NCI-H510A treated with DMSO at 0.1 percent for 48 hours (cell line): ENCODE data around the gene SDR42E1.

Experiments used
- DNase-seq: peaks from one replicate; lab custom pipeline; 2025; lab: John Stamatoyannopoulos, UW

Gene SDR42E1

GRCh38 chr16:82011199-82011641, at the start of gene SDR42E1:
Gene SDR42E1 (minus strand): TSS chr16:82011470. CDS start chr16:82000858, 10,612 bp downstream.
- peak; percentile 58 for DNase-seq

- no peak for DNase-seq
Measured at GRCh38 chr16:82059983-82060421, 48.7 kb upstream of the SDR42E1 start.

- DNase-seq: no peak
Measured at GRCh38 chr16:82059161-82059982, 48.1 kb upstream of the SDR42E1 start.

- no peak for DNase-seq
Measured at GRCh38 chr16:82056550-82056896, 45.3 kb upstream of the SDR42E1 start.

GRCh38 chr16:82055728-82056549, 44.7 kb upstream of the SDR42E1 start:
- DNase-seq: no peak

GRCh38 chr16:82055117-82055516, 43.8 kb upstream of the SDR42E1 start:
- no peak for DNase-seq

- DNase-seq: no peak
Measured at GRCh38 chr16:82051656-82052055, 40.4 kb upstream of the SDR42E1 start.

GRCh38 chr16:82050909-82051357, 39.7 kb upstream of the SDR42E1 start:
- DNase-seq: no peak

- DNase-seq: no peak
Measured at GRCh38 chr16:82050506-82050905, 39.2 kb upstream of the SDR42E1 start.

- no peak for DNase-seq
Measured at GRCh38 chr16:82049484-82049883, 38.2 kb upstream of the SDR42E1 start.

GRCh38 chr16:82047787-82048186, 36.5 kb upstream of the SDR42E1 start:
- no peak for DNase-seq

GRCh38 chr16:82047374-82047773, 36.1 kb upstream of the SDR42E1 start:
- DNase-seq: no peak

GRCh38 chr16:82046941-82047340, 35.7 kb upstream of the SDR42E1 start:
- no peak for DNase-seq

GRCh38 chr16:82046541-82046940, 35.3 kb upstream of the SDR42E1 start:
- DNase-seq: no peak

- DNase-seq: no peak
Measured at GRCh38 chr16:82045465-82045864, 34.2 kb upstream of the SDR42E1 start.

GRCh38 chr16:82044585-82044911, 33.3 kb upstream of the SDR42E1 start:
- DNase-seq: no peak

GRCh38 chr16:82043680-82044584, 32.7 kb upstream of the SDR42E1 start:
- DNase-seq: no peak

GRCh38 chr16:82042846-82043245, 31.6 kb upstream of the SDR42E1 start:
- DNase-seq: no peak

- DNase-seq: no peak
Measured at GRCh38 chr16:82042144-82042543, 30.9 kb upstream of the SDR42E1 start.

- DNase-seq: no peak
Measured at GRCh38 chr16:82041542-82041941, 30.3 kb upstream of the SDR42E1 start.

GRCh38 chr16:82040296-82040695, 29.0 kb upstream of the SDR42E1 start:
- DNase-seq: peak; percentile 7

- no peak for DNase-seq
Measured at GRCh38 chr16:82037666-82038065, 26.4 kb upstream of the SDR42E1 start.
